HG03064 (cell line): ENCODE results near the gene GTF2F2.
"Not testable (repeated sequence)": the region's sequence is repeated elsewhere in the genome, so short reads cannot be mapped to it uniquely, and the experiment has no call there.

Source experiments
- ATAC-seq: cut with Tn5 transposase; IDR thresholded peaks from one replicate; pipeline ENCODE4 v1.9.1; 2021; ENCODE audit warnings: low read depth; ENCODE audit not compliant: unreplicated experiment

GTF2F2 gene

DNA sequence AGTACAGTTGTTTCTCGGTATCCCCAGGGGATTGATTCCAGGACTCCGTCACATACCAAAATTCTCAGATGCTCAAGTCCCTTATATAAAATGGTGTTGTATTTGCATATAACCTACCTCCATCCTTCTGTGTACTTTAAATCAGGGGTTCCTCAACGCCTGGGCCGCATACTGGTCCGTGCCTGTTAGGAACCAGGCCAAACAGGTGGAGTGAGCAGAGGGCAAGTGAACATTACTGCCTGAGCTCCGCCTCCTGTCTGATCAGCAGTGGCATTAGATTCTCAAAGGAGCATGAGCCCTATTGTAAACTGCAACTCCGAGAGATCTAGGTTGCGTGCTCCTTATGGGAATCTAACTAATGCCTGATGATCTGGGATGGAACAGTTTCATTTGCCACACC, 122.8 kb downstream of the GTF2F2 start:
- ATAC-seq = no peak

- ATAC-seq = not testable (repeated sequence)
Observed at GRCh38 chr13:45244736-45245135, 124.4 kb downstream of the GTF2F2 start.

DNA sequence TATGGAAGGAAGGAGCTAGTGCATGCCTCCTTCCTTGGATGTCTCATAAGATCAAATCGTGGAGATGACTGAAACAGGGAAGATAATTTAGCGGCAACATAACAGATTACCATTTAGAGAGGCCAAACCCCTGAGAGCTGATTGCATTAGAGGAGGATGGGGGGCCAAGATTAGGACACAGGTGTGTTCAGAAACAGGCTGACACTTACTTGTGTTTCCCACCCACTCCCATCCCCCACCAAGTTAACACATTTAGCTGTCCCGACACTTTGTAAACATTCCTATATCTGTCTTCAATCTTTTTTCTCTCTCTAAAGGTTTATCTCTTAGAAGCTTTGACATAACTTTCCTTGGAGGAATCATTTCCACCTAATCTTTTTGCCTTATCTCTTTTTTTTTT, 129.4 kb downstream of the GTF2F2 start:
- no peak for ATAC-seq

- ATAC-seq = no peak
Observed at GRCh38 chr13:45254396-45254795, 134.1 kb downstream of the GTF2F2 start.

GRCh38 chr13:45255247-45255987, 135.1 kb downstream of the GTF2F2 start:
- ATAC-seq = no peak

GRCh38 chr13:45256254-45256653, 135.9 kb downstream of the GTF2F2 start:
- no peak for ATAC-seq

- ATAC-seq = no peak
Observed at GRCh38 chr13:45257638-45258333, 137.5 kb downstream of the GTF2F2 start.

DNA sequence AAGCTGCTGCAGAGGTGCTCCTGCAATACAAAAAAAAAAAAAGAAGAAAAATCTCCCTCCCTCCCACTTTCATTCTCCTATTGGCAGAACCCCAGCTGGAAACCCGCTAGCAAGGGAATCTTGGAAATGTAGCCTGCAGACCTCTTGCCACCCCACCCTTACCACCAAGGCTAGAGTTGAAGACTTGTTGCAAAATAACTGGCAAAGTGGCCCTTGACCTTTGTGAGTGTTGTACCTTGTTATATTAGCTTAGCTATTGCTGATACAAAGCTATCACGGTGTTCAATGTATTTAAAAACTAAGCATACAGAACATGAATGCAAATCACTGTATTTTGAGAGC, 138.0 kb downstream of the GTF2F2 start:
- ATAC-seq = no peak

GRCh38 chr13:45267215-45267614, 146.9 kb downstream of the GTF2F2 start:
- no peak for ATAC-seq

GRCh38 chr13:45269204-45269603, 148.9 kb downstream of the GTF2F2 start:
- no peak for ATAC-seq

DNA sequence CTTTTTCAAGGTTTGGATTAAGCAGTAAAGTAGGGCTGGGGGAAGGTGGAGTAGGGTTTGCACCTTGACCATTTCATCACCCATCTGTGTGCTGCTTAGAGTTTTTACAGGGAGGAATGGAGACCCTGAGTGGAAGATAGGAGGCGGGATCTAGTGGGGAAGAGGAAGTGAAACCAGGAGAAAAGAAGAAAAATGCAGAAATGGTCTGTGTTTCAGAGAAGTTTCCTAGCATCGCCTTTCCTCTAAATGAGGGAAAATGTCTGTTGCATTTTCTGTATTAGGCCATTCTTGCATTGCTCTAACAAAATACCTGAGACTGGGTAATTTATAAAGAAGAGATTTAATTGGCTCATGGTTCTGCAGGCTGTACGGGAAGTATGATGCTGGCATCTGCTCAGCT, 156.6 kb downstream of the GTF2F2 start:
- ATAC-seq = no peak

GRCh38 chr13:45278096-45278645, 157.9 kb downstream of the GTF2F2 start:
- no peak for ATAC-seq

DNA sequence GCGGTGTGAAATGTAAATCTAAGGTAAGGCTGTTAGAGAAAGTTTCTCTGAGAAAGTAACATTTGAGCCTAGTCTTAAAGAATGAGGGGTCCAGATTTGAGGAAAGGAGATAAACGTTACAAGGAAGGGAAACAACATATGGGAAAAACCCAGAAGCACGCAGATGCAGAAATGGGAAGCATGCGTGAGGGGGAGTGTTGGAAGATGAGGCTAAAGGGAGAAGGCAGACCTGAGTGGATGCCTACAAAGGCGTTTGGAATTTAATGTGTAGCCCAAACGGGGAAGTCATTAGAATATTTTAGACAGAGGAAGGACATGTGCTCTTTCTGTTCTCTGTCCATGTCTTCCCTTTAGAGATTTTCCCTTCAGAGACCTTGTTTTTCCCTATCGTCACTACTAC, 159.7 kb downstream of the GTF2F2 start:
- no peak for ATAC-seq

GRCh38 chr13:45280751-45281634, 160.7 kb downstream of the GTF2F2 start:
- peak; percentile 57 for ATAC-seq

DNA sequence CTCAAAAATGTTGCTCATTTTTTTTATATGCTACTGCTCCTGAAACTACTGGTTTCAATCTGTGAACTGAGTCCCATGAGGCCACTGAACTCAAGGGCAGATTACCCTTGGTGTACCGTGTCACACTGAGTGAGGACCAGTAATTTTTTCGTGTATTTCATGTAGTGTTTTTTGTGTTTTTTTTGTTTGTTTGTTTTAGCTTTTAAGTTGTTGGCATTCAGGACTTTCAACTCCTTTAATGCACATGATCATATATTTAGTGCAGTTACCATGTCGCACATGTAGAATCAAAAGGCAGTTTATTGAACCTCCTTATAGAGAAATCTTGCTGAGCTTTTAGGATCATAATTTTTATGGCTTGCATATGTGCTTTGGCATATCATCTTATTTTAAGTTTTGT, 162.7 kb downstream of the GTF2F2 start:
- ATAC-seq = no peak

- ATAC-seq = no peak
Observed at GRCh38 chr13:45289936-45290563, 169.7 kb downstream of the GTF2F2 start.

- no peak for ATAC-seq
Observed at GRCh38 chr13:45292176-45292575, 171.9 kb downstream of the GTF2F2 start.

DNA sequence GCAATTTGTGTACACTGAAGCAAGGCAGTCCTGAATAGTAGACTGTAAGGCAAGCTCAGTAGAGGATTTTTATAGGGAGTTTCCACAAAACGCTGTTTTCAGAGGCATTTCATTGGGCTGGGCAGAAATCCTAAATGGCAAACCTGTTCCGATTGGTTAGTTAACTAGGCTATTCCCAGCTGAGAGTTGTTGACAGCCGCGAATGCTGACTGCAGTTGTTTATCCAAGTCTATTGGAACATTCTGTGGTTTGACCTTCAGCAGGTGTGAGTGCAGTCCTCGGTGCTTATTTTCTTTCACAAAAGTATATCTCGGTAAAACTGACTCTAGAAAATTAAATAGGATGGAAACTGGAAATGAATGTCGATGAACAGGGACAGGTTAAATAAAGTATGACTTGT, 175.2 kb downstream of the GTF2F2 start:
- ATAC-seq = no peak

DNA sequence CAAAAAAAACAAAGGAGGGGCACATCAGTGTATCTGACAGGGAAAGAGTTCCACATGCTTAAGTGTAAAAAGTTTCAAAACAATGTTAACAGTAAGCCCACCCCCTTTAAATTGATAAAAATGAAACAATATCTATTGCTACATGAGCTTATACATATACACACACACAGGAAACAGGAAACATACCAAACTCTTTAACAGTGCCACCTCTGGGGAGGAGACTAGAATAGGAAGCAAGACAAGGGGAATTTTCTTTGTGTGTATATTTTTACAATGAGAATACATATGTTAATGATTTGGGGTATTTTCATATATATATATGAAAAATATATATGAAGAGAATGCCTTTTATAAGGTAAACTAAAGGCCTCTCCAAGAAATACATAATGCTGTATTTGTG, 175.9 kb downstream of the GTF2F2 start:
- ATAC-seq = no peak

- ATAC-seq = no peak
Observed at GRCh38 chr13:45297456-45298205, 177.3 kb downstream of the GTF2F2 start.
